AG09309 (cell line): ENCODE results near the gene TECR.

Source experiments
- DNase-seq: peaks from one replicate; pipeline ENCODE4 v3.0.0-alpha.2; 2010; ENCODE audit warnings: low read depth
- H3K4me3 ChIP-seq: 2 replicates; pipeline ENCODE4 v1.5.1; 2011; ENCODE audit warnings: mild to moderate bottlenecking, low read depth, low read length, moderate library complexity; ENCODE audit not compliant: control insufficient read depth
- CTCF ChIP-seq: IDR thresholded peaks from 2 replicates; pipeline ENCODE4 v1.5.1; 2011; ENCODE audit warnings: mild to moderate bottlenecking, low read depth, low read length, inconsistent platforms; ENCODE audit not compliant: insufficient read depth, control insufficient read depth; ENCODE audit errors: missing control alignments

TECR gene

GRCh38 chr19:14555918-14556661 lies 26.7 kb downstream of the TECR start:
- TF ChIP-seq CTCF, result no peak
- no peak overlapping the region for H3K4me3 ChIP-seq
- no peak for DNase-seq

DNA sequence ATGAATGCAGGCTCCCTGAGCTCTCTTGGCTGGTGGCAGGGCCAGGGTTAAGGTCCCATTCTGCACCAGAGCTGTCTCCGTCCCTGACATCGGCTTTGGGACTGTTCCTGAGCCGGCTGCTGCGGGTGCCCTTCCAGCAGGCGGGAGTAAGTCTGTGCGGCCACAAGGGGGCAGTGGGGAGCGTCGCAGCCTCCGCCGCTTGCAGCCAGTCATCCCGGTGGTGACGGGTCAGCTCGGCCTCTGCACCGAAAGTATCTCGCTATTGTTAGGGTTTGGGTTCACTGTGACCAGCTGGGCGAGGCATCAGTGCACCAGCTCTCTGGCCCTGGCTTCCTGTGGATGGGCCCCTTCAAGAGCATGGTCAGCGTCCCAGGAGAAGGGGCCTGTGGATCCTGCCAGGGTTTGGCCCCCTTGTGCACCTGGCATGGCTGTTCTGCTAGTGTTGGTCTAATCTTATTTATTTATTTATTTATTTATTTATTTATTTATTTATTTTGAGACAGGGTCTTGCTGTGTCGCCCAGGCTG lies 27.3 kb downstream of the TECR start:
- DNase-seq, result no peak
- H3K4me3 ChIP-seq, result no peak overlapping the region

DNA sequence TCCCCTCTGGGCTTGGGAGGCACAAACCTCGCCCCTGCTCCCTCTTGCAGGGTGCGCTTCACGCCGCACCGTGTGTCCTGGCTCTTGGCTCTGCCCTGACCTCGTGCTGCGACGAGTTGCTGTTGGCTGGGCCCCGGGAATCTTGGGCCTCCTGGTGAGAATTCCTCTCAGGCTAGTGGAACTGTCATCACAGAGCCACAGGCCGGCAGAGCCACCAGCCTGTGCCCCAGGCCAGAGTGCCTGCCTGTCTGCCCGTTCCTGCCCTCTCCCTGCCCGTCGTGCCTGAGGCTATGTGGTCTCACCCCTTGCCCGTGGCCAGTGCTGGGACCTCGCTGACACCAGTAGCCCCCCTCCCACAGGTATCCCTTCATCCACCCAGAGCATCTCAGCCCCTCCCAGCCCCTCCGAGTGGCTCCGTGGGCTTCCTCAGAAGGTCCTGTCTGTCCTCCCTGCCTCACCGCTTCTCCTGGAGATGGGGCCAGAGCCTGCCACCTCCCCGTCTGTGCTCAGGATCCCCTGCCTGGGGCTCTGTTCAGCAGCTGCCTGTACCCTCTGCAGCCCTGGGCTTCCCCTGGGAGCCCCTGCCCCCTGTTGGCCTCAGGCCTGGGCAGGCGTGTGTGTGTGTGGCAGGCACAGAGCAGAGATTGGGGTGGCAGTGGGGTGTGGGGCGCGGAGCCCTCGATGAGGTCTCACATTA lies 29.1 kb downstream of the TECR start:
- no peak for DNase-seq
- H3K4me3 ChIP-seq, result no peak overlapping the region
- TF ChIP-seq CTCF, result no peak

More for the DNA sequence above, 27.3 kb downstream of the TECR start:
- TF ChIP-seq CTCF, result peak; percentile 98

GRCh38 chr19:14559916-14560775 lies 30.8 kb downstream of the TECR start:
- TF ChIP-seq CTCF, result no peak
- DNase-seq, result no peak
- no peak overlapping the region for H3K4me3 ChIP-seq

DNA sequence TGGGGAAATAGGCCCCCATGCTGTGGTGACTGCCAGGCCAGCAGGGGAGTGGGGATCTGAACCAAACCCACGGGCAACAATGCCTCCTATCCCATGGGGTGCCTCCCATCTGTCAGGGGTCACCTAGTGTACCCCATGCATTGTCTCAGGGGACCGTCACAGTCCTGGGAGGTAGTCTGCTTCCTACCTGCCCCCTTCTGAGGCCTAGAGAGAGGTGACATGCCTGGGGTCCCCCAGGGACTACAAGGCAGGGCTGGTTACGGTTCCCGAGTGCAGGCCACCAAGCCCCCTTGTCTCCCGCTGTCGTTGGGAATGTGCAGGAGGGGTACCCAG lies 31.3 kb downstream of the TECR start:
- no peak overlapping the region for H3K4me3 ChIP-seq
- TF ChIP-seq CTCF, result no peak
- no peak for DNase-seq

GRCh38 chr19:14561249-14561648 lies 31.9 kb downstream of the TECR start:
- H3K4me3 ChIP-seq, result no peak overlapping the region
- DNase-seq, result no peak
- no peak for TF ChIP-seq CTCF
